NCI-H524 treated with DMSO at 0.1 percent for 48 hours (cell line): ENCODE results near the gene ADARB2.

Experiments used
- DNase-seq: peaks from one replicate; lab custom pipeline; 2025; lab: John Stamatoyannopoulos, UW

ADARB2 gene

GRCh38 chr10:1187151-1187854 is 550.0 kb downstream of the ADARB2 start:
- DNase-seq = no peak

- DNase-seq = no peak
These were observed 550.7 kb downstream of the ADARB2 start for GRCh38 chr10:1186683-1186990.

DNA sequence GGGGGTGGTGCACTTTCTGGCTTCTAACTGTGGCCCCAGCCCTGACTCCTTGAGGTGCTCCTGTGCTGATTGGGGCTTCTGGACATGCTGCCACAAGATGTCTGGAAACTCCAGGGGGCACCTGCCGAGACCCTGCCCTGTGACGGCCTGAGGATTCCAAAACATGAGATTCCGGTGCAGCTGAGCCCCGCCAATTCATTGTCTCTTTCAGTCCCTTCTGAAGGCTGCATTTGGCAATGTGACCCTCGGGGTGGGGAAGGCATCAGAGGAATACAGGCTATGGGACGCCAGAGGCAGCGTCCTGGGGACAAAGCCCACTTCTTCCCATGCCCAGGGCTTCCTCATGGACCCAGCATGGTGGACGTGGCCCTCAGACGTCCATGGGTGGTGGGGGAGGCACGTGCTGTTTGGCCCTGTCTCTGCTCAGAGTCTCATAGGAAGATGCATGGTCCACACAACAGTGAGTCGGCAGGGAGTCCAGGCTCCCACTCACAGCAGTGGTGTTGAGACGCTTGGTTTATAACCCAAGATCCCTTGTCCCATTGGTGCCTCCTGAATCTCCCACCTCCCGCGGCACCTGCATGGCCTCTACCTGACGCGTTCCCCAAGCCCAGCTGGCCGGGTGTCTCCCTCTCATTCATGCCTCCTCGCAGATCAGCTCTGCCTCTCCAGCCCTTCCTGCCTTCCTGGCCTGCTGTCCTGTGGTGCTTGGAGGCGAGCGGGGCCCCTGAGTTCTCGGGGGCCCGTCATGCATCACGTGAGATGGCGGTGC is 551.2 kb downstream of the ADARB2 start:
- DNase-seq = no peak

- DNase-seq = no peak
These were observed 552.5 kb downstream of the ADARB2 start for GRCh38 chr10:1184541-1185430.

- no peak for DNase-seq
These were observed 553.6 kb downstream of the ADARB2 start for GRCh38 chr10:1183701-1184100.

GRCh38 chr10:1183033-1183396 is 554.3 kb downstream of the ADARB2 start:
- no peak for DNase-seq

- DNase-seq = no peak
These were observed 554.9 kb downstream of the ADARB2 start for GRCh38 chr10:1182280-1183032.

- no peak for DNase-seq
These were observed 556.5 kb downstream of the ADARB2 start for GRCh38 chr10:1180836-1181235.

GRCh38 chr10:1180071-1180730 is 557.1 kb downstream of the ADARB2 start:
- no peak for DNase-seq

GRCh38 chr10:1179346-1180070 is 557.8 kb downstream of the ADARB2 start:
- no peak for DNase-seq

DNA sequence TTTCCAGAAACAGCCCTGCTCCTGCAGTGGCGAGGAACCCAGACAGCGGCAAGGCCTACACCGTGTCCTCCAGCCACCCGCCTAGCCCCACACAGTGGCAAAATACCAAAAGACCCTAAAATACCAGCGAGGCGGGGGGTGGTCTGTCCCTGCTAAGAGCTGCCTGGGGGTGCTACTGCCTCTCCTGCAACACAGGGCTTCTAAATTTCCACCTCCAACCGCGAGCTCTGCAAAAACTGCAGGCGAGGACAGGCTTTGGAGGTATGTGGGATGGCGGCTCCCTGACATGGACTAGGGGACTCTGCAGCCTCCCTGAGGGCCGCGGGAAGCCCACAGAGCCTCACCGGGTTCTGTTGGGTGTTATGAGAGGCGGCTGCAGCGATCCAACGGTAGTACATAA is 558.8 kb downstream of the ADARB2 start:
- DNase-seq = no peak

DNA sequence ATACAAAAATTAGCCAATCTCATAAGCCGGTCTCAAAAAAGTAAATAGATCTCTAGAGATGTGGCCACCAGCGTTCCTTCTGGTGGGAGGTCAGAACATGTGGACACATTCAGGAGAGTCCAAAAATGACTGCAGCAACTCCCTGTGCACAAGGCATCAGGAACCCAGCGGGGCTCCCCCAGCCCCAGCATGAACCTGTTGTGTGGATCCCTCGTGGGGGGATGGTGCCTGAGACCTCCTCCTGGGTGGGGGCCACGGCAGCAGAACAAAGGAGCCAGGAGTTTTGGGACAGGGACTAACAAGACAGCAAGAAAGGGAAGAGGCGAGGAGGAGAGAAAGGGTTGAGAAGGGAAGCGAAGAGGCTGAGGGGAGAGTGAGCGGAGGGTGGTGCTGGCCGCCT is 559.4 kb downstream of the ADARB2 start:
- no peak for DNase-seq

- DNase-seq = no peak
These were observed 561.3 kb downstream of the ADARB2 start for GRCh38 chr10:1175956-1176565.

DNA sequence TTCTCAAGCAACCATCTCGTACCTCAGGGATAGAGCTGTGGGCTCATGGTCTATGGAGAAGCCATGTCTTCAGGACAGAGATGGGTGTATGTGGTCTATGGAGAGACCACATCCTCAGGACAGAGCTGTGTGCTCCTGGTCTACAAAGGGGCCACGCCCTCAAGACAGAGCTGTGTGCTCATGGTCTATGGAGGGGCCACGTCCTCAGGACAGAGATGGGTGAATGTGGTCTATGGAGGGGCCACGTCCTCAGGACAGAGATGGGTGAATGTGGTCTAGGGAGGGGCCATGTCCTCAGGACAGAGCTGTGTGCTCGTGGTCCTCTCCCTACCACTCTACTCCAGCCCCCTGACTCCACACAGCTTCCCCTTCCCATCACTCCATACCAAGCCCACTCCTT is 563.3 kb downstream of the ADARB2 start:
- DNase-seq = no peak

- DNase-seq = no peak
These were observed 564.2 kb downstream of the ADARB2 start for GRCh38 chr10:1173091-1173490.

GRCh38 chr10:1172256-1172984 is 564.9 kb downstream of the ADARB2 start:
- no peak for DNase-seq

DNA sequence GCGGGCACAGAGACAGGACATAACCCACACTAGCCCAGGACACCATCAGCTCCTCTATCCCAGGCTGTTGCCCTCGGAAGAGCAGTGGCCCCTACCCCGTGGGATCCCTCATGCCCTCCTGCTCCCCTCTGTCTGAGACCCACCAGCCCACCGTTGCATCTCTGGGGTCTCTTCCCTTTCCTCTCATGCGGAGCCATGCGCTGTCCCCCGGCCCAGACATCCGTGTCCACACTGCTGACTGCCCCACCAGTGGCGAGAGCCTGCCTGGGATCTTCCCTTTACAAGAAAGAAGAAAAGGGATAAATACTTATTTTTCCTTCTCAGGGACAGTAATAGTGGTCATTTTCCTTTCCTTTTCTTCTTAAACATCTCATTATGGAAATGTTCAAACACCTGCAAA is 565.7 kb downstream of the ADARB2 start:
- DNase-seq = no peak

GRCh38 chr10:1171182-1171581 is 566.1 kb downstream of the ADARB2 start:
- DNase-seq = no peak

GRCh38 chr10:1170867-1171180 is 566.5 kb downstream of the ADARB2 start:
- no peak for DNase-seq
